SK-N-SH treated with all-trans-retinoic acid at 6 μM for 48 hours (cell line): ENCODE data around the gene CTNNA3.

Experiments used
- ATAC-seq: fragments of 200-7000 bp; cut with Tn5 transposase; 3 replicates; pipeline ENCODE4 v1.9.1; 2020; ENCODE audit warnings: mild to moderate bottlenecking, moderate library complexity
- ARNTL ChIP-seq: fragments of 450-650 bp; formaldehyde crosslinking; IDR thresholded peaks from 2 replicates; pipeline ENCODE4 v1.5.0; 2020; ENCODE audit warnings: low read depth, mild to moderate bottlenecking, moderate library complexity, borderline replicate concordance
- CSDC2 ChIP-seq: fragments of 250-450 bp; sonication (Bioruptor Pico); IDR thresholded peaks from 2 replicates; pipeline ENCODE4 v1.5.0; 2020; ENCODE audit warnings: mild to moderate bottlenecking, moderate library complexity
- GLIS3 ChIP-seq: fragments of 250-450 bp; sonication (Bioruptor Pico); IDR thresholded peaks from 2 replicates; pipeline ENCODE4 v1.5.0; 2020; ENCODE audit warnings: mild to moderate bottlenecking, moderate library complexity
- ISL1 ChIP-seq: fragments of 250-450 bp; sonication (Bioruptor Pico); IDR thresholded peaks from 2 replicates; pipeline ENCODE4 v2.1.2; 2022; ENCODE audit warnings: mild to moderate bottlenecking, moderate library complexity
- PPARA ChIP-seq: fragments of 250-450 bp; sonication (Bioruptor Pico); IDR thresholded peaks from 2 replicates; pipeline ENCODE4 v1.5.0; 2020; ENCODE audit warnings: mild to moderate bottlenecking, borderline replicate concordance
- RARB ChIP-seq: fragments of 250-450 bp; sonication (Bioruptor Pico); IDR thresholded peaks from 2 replicates; pipeline ENCODE4 v1.8.0; 2021; ENCODE audit warnings: mild to moderate bottlenecking, moderate library complexity
- SNAI2 ChIP-seq: fragments of 250-450 bp; sonication (Bioruptor Pico); IDR thresholded peaks from 2 replicates; pipeline ENCODE4 v1.5.0; 2020; ENCODE audit warnings: mild to moderate bottlenecking, moderate library complexity
- TCF4 ChIP-seq: fragments of 250-450 bp; sonication (Bioruptor Pico); IDR thresholded peaks from 2 replicates; pipeline ENCODE4 v1.8.0; 2021; ENCODE audit warnings: mild to moderate bottlenecking, moderate library complexity, borderline replicate concordance
- ZC3H10 ChIP-seq: fragments of 250-450 bp; sonication (Bioruptor Pico); IDR thresholded peaks from 2 replicates; pipeline ENCODE4 v1.5.1; 2021; ENCODE audit warnings: mild to moderate bottlenecking, moderate library complexity
- ZFP3 ChIP-seq: fragments of 250-450 bp; sonication (Bioruptor Pico); IDR thresholded peaks from 2 replicates; pipeline ENCODE4 v1.5.0; 2020; ENCODE audit warnings: mild to moderate bottlenecking, moderate library complexity
- ZFP30 ChIP-seq: fragments of 450-650 bp; formaldehyde crosslinking; IDR thresholded peaks from 2 replicates; pipeline ENCODE4 v1.5.0; 2022; ENCODE audit warnings: mild to moderate bottlenecking, moderate library complexity
- ZNF565 ChIP-seq: fragments of 450-650 bp; formaldehyde crosslinking; conservative IDR thresholded peaks from 2 replicates; pipeline ENCODE4 v1.5.0; 2020; ENCODE audit warnings: low read depth, mild to moderate bottlenecking, moderate library complexity
- ZNF70 ChIP-seq: fragments of 450-650 bp; formaldehyde crosslinking; IDR thresholded peaks from 2 replicates; pipeline ENCODE4 v1.5.0; 2020; ENCODE audit warnings: mild to moderate bottlenecking, moderate library complexity
- TF ChIP-seq, protein P1 (sequence below): fragments of 250-450 bp; sonication (Bioruptor Pico); IDR thresholded peaks from 2 replicates; pipeline ENCODE4 v1.5.0; 2020; ENCODE audit warnings: mild to moderate bottlenecking, moderate library complexity
- TF ChIP-seq, protein P2 (sequence below): fragments of 250-450 bp; sonication (Bioruptor Pico); IDR thresholded peaks from 2 replicates; pipeline ENCODE4 v1.5.1; 2021; ENCODE audit warnings: mild to moderate bottlenecking, moderate library complexity
- TF ChIP-seq, protein P3 (sequence below): fragments of 250-450 bp; sonication (Bioruptor Pico); IDR thresholded peaks from 2 replicates; pipeline ENCODE4 v1.8.0; 2021; ENCODE audit warnings: low read depth, mild to moderate bottlenecking, moderate library complexity, borderline replicate concordance
- TF ChIP-seq, protein P4 (sequence below): fragments of 250-450 bp; sonication (Bioruptor Pico); IDR thresholded peaks from 2 replicates; pipeline ENCODE4 v1.5.1; 2020; ENCODE audit warnings: low read depth, mild to moderate bottlenecking, moderate library complexity

Gene CTNNA3

GRCh38 chr10:67609996-67610793, 85.8 kb downstream of the CTNNA3 start:
- TF ChIP-seq TCF4 (CRISPR knock-in tag) (no peak), GLIS3 (CRISPR knock-in tag) (no peak), CSDC2 (CRISPR knock-in tag) (no peak)
- TF ChIP-seq, protein P1, sequence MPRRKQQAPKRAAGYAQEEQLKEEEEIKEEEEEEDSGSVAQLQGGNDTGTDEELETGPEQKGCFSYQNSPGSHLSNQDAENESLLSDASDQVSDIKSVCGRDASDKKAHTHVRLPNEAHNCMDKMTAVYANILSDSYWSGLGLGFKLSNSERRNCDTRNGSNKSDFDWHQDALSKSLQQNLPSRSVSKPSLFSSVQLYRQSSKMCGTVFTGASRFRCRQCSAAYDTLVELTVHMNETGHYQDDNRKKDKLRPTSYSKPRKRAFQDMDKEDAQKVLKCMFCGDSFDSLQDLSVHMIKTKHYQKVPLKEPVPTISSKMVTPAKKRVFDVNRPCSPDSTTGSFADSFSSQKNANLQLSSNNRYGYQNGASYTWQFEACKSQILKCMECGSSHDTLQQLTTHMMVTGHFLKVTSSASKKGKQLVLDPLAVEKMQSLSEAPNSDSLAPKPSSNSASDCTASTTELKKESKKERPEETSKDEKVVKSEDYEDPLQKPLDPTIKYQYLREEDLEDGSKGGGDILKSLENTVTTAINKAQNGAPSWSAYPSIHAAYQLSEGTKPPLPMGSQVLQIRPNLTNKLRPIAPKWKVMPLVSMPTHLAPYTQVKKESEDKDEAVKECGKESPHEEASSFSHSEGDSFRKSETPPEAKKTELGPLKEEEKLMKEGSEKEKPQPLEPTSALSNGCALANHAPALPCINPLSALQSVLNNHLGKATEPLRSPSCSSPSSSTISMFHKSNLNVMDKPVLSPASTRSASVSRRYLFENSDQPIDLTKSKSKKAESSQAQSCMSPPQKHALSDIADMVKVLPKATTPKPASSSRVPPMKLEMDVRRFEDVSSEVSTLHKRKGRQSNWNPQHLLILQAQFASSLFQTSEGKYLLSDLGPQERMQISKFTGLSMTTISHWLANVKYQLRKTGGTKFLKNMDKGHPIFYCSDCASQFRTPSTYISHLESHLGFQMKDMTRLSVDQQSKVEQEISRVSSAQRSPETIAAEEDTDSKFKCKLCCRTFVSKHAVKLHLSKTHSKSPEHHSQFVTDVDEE (CRISPR knock-in tag) = no peak
- ATAC-seq = peak; percentile 67

GRCh38 chr10:67608001-67608400, 88.0 kb downstream of the CTNNA3 start:
- no peak for ATAC-seq
- TF ChIP-seq RARB (CRISPR knock-in tag) (no peak), ZFP3 (CRISPR knock-in tag) (no peak), ZNF565 (CRISPR knock-in tag) (no peak), SNAI2 (CRISPR knock-in tag) (no peak), PPARA (CRISPR knock-in tag) (no peak), ZC3H10 (CRISPR knock-in tag) (no peak)
- TF ChIP-seq, protein P2, sequence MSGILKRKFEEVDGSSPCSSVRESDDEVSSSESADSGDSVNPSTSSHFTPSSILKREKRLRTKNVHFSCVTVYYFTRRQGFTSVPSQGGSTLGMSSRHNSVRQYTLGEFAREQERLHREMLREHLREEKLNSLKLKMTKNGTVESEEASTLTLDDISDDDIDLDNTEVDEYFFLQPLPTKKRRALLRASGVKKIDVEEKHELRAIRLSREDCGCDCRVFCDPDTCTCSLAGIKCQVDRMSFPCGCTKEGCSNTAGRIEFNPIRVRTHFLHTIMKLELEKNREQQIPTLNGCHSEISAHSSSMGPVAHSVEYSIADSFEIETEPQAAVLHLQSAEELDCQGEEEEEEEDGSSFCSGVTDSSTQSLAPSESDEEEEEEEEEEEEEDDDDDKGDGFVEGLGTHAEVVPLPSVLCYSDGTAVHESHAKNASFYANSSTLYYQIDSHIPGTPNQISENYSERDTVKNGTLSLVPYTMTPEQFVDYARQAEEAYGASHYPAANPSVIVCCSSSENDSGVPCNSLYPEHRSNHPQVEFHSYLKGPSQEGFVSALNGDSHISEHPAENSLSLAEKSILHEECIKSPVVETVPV (CRISPR knock-in tag) = no peak
- TF ChIP-seq, all 23 proteins: peak for 0

DNA sequence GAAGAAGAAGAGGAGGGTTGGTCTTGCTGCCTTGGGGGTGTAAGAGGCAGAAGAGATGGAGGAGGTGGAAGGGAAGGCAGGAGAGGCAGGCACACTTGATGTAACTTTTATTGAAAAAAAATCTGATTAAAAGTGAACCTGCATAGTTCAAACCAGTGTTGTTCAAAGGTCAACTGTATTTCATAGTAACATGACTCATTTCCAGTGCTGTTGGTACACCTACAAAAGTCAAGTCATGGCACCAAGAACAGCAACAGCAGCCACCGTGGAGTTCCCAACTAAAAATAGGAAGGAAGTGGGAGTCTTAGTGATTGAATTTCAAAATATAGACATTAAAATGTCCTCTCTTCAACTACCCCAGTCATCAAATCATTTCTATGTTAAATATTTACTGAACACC, 88.5 kb downstream of the CTNNA3 start:
- ATAC-seq = no peak
- TF ChIP-seq, protein P3, sequence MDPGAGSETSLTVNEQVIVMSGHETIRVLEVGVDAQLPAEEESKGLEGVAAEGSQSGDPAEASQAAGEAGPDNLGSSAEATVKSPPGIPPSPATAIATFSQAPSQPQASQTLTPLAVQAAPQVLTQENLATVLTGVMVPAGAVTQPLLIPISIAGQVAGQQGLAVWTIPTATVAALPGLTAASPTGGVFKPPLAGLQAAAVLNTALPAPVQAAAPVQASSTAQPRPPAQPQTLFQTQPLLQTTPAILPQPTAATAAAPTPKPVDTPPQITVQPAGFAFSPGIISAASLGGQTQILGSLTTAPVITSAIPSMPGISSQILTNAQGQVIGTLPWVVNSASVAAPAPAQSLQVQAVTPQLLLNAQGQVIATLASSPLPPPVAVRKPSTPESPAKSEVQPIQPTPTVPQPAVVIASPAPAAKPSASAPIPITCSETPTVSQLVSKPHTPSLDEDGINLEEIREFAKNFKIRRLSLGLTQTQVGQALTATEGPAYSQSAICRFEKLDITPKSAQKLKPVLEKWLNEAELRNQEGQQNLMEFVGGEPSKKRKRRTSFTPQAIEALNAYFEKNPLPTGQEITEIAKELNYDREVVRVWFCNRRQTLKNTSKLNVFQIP = no peak
- TF ChIP-seq ZC3H10 (CRISPR knock-in tag) = no peak
- TF ChIP-seq ZNF70 = no peak
- TF ChIP-seq, protein P4, sequence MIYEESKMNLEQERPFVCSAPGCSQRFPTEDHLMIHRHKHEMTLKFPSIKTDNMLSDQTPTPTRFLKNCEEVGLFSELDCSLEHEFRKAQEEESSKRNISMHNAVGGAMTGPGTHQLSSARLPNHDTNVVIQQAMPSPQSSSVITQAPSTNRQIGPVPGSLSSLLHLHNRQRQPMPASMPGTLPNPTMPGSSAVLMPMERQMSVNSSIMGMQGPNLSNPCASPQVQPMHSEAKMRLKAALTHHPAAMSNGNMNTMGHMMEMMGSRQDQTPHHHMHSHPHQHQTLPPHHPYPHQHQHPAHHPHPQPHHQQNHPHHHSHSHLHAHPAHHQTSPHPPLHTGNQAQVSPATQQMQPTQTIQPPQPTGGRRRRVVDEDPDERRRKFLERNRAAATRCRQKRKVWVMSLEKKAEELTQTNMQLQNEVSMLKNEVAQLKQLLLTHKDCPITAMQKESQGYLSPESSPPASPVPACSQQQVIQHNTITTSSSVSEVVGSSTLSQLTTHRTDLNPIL (CRISPR knock-in tag) = no peak
- no peak for TF ChIP-seq ISL1 (CRISPR knock-in tag)
- no peak for TF ChIP-seq PPARA (CRISPR knock-in tag)
- no peak for TF ChIP-seq CSDC2 (CRISPR knock-in tag)
- no peak for TF ChIP-seq ZFP30 (CRISPR knock-in tag)

DNA sequence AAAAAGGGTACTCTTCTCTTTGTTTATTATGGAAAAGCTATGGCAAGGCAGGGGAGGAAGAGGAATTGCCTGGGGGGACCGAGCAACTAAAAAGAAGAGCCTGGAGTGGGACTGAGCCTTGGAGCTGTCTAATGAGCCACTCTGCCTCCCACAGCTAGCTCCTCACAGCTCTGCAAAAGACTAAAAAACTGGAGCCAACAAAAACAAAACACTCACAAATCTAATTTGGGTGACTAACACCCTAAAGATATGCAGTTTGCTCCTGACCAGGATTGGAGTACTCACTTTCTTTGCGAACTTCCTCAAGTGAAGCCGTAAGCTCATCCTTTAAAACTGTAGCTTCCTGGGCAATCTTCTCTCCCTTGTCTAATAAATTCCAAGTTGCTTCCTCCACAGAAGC, 89.4 kb downstream of the CTNNA3 start:
- TF ChIP-seq ARNTL (CRISPR knock-in tag) (no peak), ZFP30 (CRISPR knock-in tag) (no peak), ISL1 (CRISPR knock-in tag) (no peak), TCF4 (CRISPR knock-in tag) (no peak)
- TF ChIP-seq, protein P4 (CRISPR knock-in tag) = no peak
- peak; percentile 73 for ATAC-seq
